Muscle layer of colon (tissue), 2 donors: Measurements from ENCODE around the gene RAB34.

Experiments used
- H3K27ac ChIP-seq: one replicate; pipeline ENCODE4 v1.7.0; 2013; ENCODE audit warnings: low read depth, mild to moderate bottlenecking, low read length, moderate library complexity
- H3K27me3 ChIP-seq, 2 donors: one replicate each; pipeline ENCODE4 v1.7.0; 2013; ENCODE audit warnings: low read length in 2 of 2, mild to moderate bottlenecking in 2 of 2; ENCODE audit not compliant: insufficient read depth in 2 of 2, control insufficient read depth in 1 of 2
- H3K36me3 ChIP-seq: one replicate; pipeline ENCODE4 v1.7.0; 2013; ENCODE audit warnings: mild to moderate bottlenecking, low read length; ENCODE audit not compliant: insufficient read depth
- H3K4me1 ChIP-seq: one replicate; pipeline ENCODE4 v1.7.0; 2013; ENCODE audit warnings: mild to moderate bottlenecking, low read length; ENCODE audit not compliant: insufficient read depth
- H3K4me3 ChIP-seq, 2 donors: one replicate each; pipeline ENCODE4 v1.7.0; 2013; ENCODE audit warnings: low read length in 2 of 2, low read depth in 1 of 2, mild to moderate bottlenecking in 1 of 2, moderate library complexity in 1 of 2
- H3K9ac ChIP-seq: one replicate; pipeline ENCODE4 v1.7.0; 2013; ENCODE audit warnings: low read length
- H3K9me3 ChIP-seq: one replicate; pipeline ENCODE4 v1.7.0; 2013; ENCODE audit warnings: mild to moderate bottlenecking, low read length
- donor health status: abdominal sarcoma.
- donor health status: Adenocarcinoma of cecum.

The RAB34 gene

GRCh38 chr17:28703552-28704218 lies 14.0 kb downstream of the RAB34 start:
- H3K27me3 ChIP-seq, result no peaks in the 10 kb centered on the region
- peaks cover 44% of the 10 kb centered on the region for H3K36me3 ChIP-seq
- H3K27ac ChIP-seq, result no peak overlapping the region
- H3K9me3 ChIP-seq, result no peaks in the 10 kb centered on the region
- H3K4me1 ChIP-seq, result no peaks in the 10 kb centered on the region
- H3K4me3 ChIP-seq, result no peak overlapping the region
- no peak overlapping the region for H3K9ac ChIP-seq

DNA sequence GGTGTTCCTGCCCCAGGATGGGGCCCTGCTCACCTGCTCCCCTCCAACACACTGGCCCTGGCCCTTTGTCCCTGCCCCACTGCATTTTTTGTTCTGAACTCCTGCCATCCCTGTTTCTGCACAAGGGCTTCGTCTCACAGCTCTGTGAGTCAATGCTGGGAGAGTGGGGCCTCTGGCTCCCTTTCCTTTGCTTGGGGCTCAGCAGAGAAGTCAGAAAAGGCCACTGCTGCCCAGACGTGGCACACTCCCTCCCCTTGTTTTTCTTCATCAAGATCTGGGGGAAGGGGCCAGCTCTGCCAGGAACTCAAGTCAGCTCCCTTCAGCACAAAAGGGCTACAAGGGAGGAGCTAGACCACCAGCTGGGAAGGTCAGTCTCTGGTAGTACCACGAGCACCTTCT lies 14.9 kb downstream of the RAB34 start:
- no peak overlapping the region for H3K9ac ChIP-seq
- peaks cover 53% of the 10 kb centered on the region for H3K36me3 ChIP-seq
- H3K4me1 ChIP-seq, result no peaks in the 10 kb centered on the region
- H3K4me3 ChIP-seq, result no peak overlapping the region
- no peak overlapping the region for H3K27ac ChIP-seq
- H3K9me3 ChIP-seq, result no peaks in the 10 kb centered on the region
- H3K27me3 ChIP-seq, result no peaks in the 10 kb centered on the region

DNA sequence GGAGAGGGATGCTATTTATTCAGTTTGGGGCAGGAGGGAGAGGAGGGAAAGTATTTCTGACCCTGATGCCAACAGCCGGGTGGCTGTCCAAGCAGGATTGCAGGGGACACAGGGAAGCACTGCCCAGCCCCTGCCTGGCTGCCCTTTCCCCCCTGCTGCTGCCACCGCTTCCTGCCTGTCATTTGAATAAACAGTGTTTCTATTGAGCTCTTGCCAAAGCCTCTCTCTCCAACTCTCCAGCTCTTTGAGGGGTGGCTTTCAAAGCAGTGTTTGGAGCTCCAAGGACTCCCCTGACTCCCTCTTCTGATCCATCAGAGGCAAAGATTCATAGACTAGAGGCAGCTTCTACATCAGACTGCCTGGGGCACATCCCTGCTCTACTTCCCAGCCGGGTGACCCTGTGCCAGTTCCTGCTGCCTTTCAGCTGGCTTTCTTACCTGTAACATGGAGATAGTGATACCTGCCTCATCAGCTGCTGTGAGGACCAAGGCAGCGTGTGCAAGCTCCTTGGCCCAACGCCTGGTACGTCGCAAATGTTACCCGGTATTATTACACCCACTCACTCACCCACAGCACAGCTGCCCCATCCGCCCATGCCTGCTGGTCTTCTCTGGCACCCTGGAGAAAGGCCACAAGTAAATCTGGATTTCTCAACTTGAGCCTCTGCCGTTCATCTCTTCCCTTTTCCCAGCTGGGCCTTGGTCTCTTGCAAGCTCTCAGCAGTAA lies 15.5 kb downstream of the RAB34 start:
- Histone ChIP-seq H3K27ac (no peak overlapping the region), H3K36me3 (peaks cover 59% of the 10 kb centered on the region), H3K4me1 (no peaks in the 10 kb centered on the region), H3K4me3 (no peak overlapping the region), H3K27me3 (no peaks in the 10 kb centered on the region), H3K9ac (no peak overlapping the region), H3K9me3 (no peaks in the 10 kb centered on the region)

DNA sequence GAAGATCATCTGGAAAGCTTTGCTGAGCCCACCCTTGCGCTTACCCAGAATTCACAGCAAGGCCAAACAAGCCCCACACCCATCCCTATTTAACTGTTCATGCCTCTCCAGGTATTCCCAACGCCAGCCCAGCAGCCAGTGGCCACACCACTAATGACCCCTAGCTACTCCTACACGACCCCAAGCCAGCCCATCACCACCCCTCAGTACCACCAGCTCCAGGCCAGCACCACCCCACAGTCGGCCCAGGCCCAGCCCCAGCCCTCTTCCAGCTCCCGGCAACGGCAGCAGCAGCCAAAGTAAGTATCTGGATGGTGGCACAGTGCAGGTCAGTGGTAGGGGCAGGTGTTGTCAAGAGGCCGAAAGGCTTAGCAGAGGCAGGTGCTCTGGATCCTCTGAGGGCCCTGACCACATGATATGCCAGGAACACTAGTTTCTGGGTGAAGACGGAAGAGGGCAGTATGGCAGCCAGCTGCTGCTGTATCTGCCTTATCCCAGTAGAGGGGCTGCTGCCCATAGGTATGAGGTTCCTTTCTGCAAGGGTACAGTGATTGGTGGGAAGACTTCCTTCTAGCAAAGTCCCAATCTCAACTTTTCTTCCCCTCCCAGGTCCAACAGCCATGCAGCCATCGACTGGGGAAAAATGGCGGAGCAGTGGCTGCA lies 16.7 kb downstream of the RAB34 start:
- Histone ChIP-seq H3K27me3 (no peaks in the 10 kb centered on the region), H3K4me1 (no peaks in the 10 kb centered on the region), H3K27ac (no peak overlapping the region), H3K4me3 (no peak overlapping the region), H3K36me3 (peaks cover 69% of the 10 kb centered on the region), H3K9ac (no peak overlapping the region), H3K9me3 (no peaks in the 10 kb centered on the region)

DNA sequence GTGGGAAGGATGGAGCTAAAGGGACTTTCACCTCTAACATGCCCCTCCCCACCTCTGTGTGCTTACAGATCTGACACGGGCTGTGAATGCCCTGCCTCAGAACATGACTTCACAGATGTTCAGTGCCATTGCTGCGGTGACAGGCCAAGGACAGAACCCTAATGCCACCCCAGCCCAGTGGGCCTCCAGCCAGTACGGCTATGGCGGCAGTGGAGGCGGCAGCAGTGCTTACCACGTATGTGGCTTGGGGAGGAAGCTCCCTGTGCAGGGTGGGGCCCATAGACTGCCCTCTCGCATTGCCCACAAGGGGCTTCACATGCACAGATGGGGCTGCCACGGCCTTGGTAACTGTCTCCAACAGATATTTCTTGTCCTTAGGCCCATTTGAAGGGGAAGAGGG lies 17.4 kb downstream of the RAB34 start:
- Histone ChIP-seq H3K27me3 (no peaks in the 10 kb centered on the region), H3K4me1 (no peaks in the 10 kb centered on the region), H3K4me3 (no peak overlapping the region), H3K36me3 (peaks cover 76% of the 10 kb centered on the region), H3K27ac (no peak overlapping the region), H3K9me3 (no peaks in the 10 kb centered on the region), H3K9ac (no peak overlapping the region)

- Histone ChIP-seq H3K9ac (no peak overlapping the region), H3K9me3 (no peaks in the 10 kb centered on the region), H3K4me3 (no peak overlapping the region), H3K4me1 (no peaks in the 10 kb centered on the region), H3K36me3 (peaks cover 95% of the 10 kb centered on the region), H3K27ac (no peak overlapping the region), H3K27me3 (no peaks in the 10 kb centered on the region)
These were observed 19.3 kb downstream of the RAB34 start for GRCh38 chr17:28698253-28698941.

DNA sequence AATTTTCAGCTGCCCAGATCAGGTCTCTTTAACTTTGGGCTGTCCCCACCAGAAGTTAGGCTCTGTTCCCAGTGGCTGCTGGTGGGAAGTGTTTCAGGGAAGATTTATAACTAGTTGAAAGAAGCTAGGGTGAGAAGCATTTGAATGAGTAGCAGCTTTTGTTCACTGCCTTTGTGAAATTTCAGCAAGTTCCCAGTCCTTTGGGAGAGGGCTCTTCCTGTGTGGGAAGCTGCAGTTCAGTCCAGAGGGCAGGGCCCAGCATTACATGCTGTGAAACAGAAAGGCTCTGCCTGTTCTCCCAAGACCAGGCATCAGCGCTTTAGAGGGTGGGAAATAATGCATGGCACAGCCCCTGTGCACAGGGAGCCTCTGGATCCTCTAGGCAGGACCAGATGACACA lies 23.8 kb downstream of the RAB34 start:
- Histone ChIP-seq H3K27me3 (no peaks in the 10 kb centered on the region), H3K9me3 (no peaks in the 10 kb centered on the region), H3K4me3 (no peak overlapping the region), H3K36me3 (peaks cover 81% of the 10 kb centered on the region), H3K4me1 (no peaks in the 10 kb centered on the region), H3K9ac (no peak overlapping the region), H3K27ac (no peak overlapping the region)

- no peaks in the 10 kb centered on the region for H3K4me1 ChIP-seq
- H3K9me3 ChIP-seq, result no peaks in the 10 kb centered on the region
- H3K36me3 ChIP-seq, result peaks cover 80% of the 10 kb centered on the region
- no peak overlapping the region for H3K27ac ChIP-seq
- H3K27me3 ChIP-seq, result no peaks in the 10 kb centered on the region
- no peak overlapping the region for H3K9ac ChIP-seq
- no peak overlapping the region for H3K4me3 ChIP-seq
These were observed 28.7 kb downstream of the RAB34 start for GRCh38 chr17:28689011-28689410.

GRCh38 chr17:28688481-28688880 lies 29.2 kb downstream of the RAB34 start:
- H3K9me3 ChIP-seq, result no peaks in the 10 kb centered on the region
- H3K36me3 ChIP-seq, result peaks cover 76% of the 10 kb centered on the region
- H3K9ac ChIP-seq, result no peak overlapping the region
- no peaks in the 10 kb centered on the region for H3K4me1 ChIP-seq
- H3K27me3 ChIP-seq, result no peaks in the 10 kb centered on the region
- H3K4me3 ChIP-seq, result no peak overlapping the region
- H3K27ac ChIP-seq, result no peak overlapping the region

- H3K4me3 ChIP-seq, result no peak overlapping the region
These were observed 31.4 kb downstream of the RAB34 start for GRCh38 chr17:28686296-28686695.

DNA sequence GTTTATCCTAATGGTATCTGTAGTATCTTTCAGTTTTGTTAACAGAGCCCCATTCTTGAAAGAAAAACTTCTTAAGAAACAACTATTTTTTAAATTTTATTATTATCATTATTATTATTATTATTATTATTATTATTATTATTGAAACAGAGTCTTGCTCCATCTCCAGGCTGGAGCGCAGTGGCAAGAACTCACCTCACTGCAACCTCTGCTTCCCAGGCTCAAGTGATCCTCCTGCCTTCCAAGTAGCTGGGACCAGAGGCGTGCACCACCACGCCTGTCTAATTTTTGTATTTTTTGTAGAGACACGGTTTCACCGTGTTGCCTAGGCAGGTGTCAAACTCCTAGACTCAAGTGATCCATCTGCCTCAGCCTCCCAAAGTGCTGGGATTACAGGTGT lies 32.3 kb downstream of the RAB34 start:
- no peak overlapping the region for H3K4me3 ChIP-seq

More at GRCh38 chr17:28686296-28686695, 31.4 kb downstream of the RAB34 start:
- Histone ChIP-seq H3K27me3 (no peaks in the 10 kb centered on the region), H3K4me1 (no peaks in the 10 kb centered on the region), H3K9me3 (no peaks in the 10 kb centered on the region), H3K9ac (no peak overlapping the region), H3K27ac (no peak overlapping the region), H3K36me3 (peaks cover 94% of the 10 kb centered on the region)

More for the DNA sequence above, 32.3 kb downstream of the RAB34 start:
- Histone ChIP-seq H3K27me3 (no peaks in the 10 kb centered on the region), H3K36me3 (peaks cover 93% of the 10 kb centered on the region), H3K27ac (no peak overlapping the region), H3K4me1 (no peaks in the 10 kb centered on the region), H3K9me3 (no peaks in the 10 kb centered on the region), H3K9ac (no peak overlapping the region)
